SU-DHL-6 (cell line): ENCODE results near the gene NXPH4.

Experiments used
- H2AFZ ChIP-seq: fragments of 200-600 bp; sonication (generic); 2 replicates; pipeline ENCODE4 v1.6.1; 2014; ENCODE audit warnings: low read depth, mild to moderate bottlenecking, moderate library complexity, mixed read lengths, antibody characterized with exemption, low read length; ENCODE audit not compliant: severe bottlenecking
- H3F3A ChIP-seq: fragments of 200-600 bp; shearing (Covaris generic); 2 replicates; pipeline ENCODE4 v1.6.0; 2016; ENCODE audit warnings: antibody characterized with exemption, mild to moderate bottlenecking; ENCODE audit not compliant: insufficient read depth
- H3K27ac ChIP-seq: fragments of 200-600 bp; sonication (generic); 2 replicates; pipeline ENCODE4 v1.5.1; 2016; ENCODE audit warnings: low read depth, mild to moderate bottlenecking, low read length, moderate library complexity, mixed read lengths
- H3K27me3 ChIP-seq: fragments of 200-600 bp; sonication (generic), shearing (Covaris generic); 2 replicates; pipeline ENCODE4 v1.6.0; 2014; ENCODE audit warnings: mild to moderate bottlenecking, low read length
- H3K36me3 ChIP-seq: fragments of 200-600 bp; sonication (generic); 2 replicates; pipeline ENCODE4 v1.6.1; 2014; ENCODE audit warnings: mild to moderate bottlenecking, low read length, mixed read lengths
- H3K4me2 ChIP-seq: fragments of 300-600, 200-600 bp; shearing (Covaris generic), sonication (generic); 2 replicates; pipeline ENCODE4 v1.6.0; 2014; ENCODE audit warnings: low read length, low read depth, mild to moderate bottlenecking; ENCODE audit not compliant: poor library complexity, severe bottlenecking
- H3K4me3 ChIP-seq: fragments of 200-600 bp; sonication (generic); 2 replicates; pipeline ENCODE4 v1.5.1; 2014; ENCODE audit warnings: antibody characterized with exemption, low read length, mild to moderate bottlenecking, mixed read lengths; ENCODE audit not compliant: insufficient read depth, poor library complexity, severe bottlenecking
- H3K79me2 ChIP-seq: fragments of 200-600 bp; sonication (generic); 2 replicates; pipeline ENCODE4 v1.6.1; 2014; ENCODE audit warnings: mild to moderate bottlenecking, low read length, moderate library complexity; ENCODE audit not compliant: insufficient read depth
- H3K9ac ChIP-seq: fragments of 200-600 bp; sonication (generic); 2 replicates; pipeline ENCODE4 v1.7.0; 2014; ENCODE audit warnings: mild to moderate bottlenecking, low read length
- H3K9me2 ChIP-seq: fragments of 200-600 bp; sonication (generic); replicated peaks from 2 replicates; pipeline ENCODE4 v1.6.1; 2014; ENCODE audit warnings: low read length; ENCODE audit not compliant: insufficient read depth
- H3K9me3 ChIP-seq: fragments of 200-600 bp; sonication (generic); 2 replicates; pipeline ENCODE4 v1.6.1; 2014; ENCODE audit warnings: low read length, mixed read lengths; ENCODE audit not compliant: insufficient read depth
- H4K20me1 ChIP-seq: fragments of 200-600 bp; sonication (generic); 2 replicates; pipeline ENCODE4 v1.6.1; 2014; ENCODE audit warnings: low read depth, mild to moderate bottlenecking, antibody characterized with exemption, low read length, moderate library complexity, mixed read lengths
- EZH2phosphoT487 ChIP-seq: fragments of 200-600 bp; sonication (generic), shearing (Covaris generic); conservative IDR thresholded peaks from 2 replicates; pipeline ENCODE4 v1.6.1; 2018; ENCODE audit warnings: mild to moderate bottlenecking, antibody characterized with exemption, low read length, moderate library complexity, mixed read lengths
- TF ChIP-seq, protein P1 (sequence below): fragments of 200-600 bp; sonication (generic); IDR thresholded peaks from one replicate; pipeline ENCODE4 v1.5.1; 2017; ENCODE audit warnings: antibody characterized with exemption, mild to moderate bottlenecking, low read length, moderate library complexity; ENCODE audit not compliant: insufficient read depth, poor library complexity, severe bottlenecking

Gene NXPH4

DNA sequence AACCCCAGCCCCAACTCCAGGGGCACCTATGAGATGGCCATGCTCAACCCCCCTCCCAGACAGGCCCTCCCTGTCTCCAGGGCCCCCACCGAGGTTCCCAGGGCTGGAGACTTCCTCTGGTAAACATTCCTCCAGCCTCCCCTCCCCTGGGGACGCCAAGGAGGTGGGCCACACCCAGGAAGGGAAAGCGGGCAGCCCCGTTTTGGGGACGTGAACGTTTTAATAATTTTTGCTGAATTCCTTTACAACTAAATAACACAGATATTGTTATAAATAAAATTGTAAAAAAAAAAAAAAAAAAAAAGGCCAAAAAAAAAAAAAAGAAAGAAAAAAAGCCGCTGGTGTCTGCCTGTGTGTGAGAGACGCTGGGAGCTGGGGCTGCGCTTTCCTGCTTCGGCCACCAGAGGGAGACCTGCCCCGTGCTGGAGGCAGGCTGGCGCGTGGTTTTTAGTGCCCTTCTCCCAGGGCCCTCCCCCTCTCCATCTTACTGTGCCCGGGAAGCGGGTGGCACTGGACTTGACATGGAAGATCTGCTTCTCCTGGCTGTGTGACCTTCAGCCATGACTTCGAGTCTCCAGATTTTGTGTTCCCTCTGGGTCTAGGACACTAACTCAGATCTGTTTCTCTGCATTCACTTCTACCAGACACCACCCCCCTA lies 3.4 kb upstream of the NXPH4 start:
- Histone ChIP-seq H3K4me3 (no peak overlapping the region), H3K27me3 (no peaks in the 10 kb centered on the region), H3F3A (peaks cover 9% of the 10 kb centered on the region), H3K9ac (no peak overlapping the region), H3K9me2 (no peaks in the 10 kb centered on the region), H4K20me1 (no peaks in the 10 kb centered on the region), H3K4me2 (peak overlapping the region; percentile 9), H3K9me3 (no peaks in the 10 kb centered on the region), H3K27ac (no peak overlapping the region), H3K36me3 (no peaks in the 10 kb centered on the region), H2AFZ (no peak overlapping the region), H3K79me2 (peaks cover 2% of the 10 kb centered on the region; the same call in 1 of the 2 replicates)
- TF ChIP-seq, protein P1, sequence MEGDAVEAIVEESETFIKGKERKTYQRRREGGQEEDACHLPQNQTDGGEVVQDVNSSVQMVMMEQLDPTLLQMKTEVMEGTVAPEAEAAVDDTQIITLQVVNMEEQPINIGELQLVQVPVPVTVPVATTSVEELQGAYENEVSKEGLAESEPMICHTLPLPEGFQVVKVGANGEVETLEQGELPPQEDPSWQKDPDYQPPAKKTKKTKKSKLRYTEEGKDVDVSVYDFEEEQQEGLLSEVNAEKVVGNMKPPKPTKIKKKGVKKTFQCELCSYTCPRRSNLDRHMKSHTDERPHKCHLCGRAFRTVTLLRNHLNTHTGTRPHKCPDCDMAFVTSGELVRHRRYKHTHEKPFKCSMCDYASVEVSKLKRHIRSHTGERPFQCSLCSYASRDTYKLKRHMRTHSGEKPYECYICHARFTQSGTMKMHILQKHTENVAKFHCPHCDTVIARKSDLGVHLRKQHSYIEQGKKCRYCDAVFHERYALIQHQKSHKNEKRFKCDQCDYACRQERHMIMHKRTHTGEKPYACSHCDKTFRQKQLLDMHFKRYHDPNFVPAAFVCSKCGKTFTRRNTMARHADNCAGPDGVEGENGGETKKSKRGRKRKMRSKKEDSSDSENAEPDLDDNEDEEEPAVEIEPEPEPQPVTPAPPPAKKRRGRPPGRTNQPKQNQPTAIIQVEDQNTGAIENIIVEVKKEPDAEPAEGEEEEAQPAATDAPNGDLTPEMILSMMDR = peak; percentile 72
- TF ChIP-seq EZH2phosphoT487 = no peak

DNA sequence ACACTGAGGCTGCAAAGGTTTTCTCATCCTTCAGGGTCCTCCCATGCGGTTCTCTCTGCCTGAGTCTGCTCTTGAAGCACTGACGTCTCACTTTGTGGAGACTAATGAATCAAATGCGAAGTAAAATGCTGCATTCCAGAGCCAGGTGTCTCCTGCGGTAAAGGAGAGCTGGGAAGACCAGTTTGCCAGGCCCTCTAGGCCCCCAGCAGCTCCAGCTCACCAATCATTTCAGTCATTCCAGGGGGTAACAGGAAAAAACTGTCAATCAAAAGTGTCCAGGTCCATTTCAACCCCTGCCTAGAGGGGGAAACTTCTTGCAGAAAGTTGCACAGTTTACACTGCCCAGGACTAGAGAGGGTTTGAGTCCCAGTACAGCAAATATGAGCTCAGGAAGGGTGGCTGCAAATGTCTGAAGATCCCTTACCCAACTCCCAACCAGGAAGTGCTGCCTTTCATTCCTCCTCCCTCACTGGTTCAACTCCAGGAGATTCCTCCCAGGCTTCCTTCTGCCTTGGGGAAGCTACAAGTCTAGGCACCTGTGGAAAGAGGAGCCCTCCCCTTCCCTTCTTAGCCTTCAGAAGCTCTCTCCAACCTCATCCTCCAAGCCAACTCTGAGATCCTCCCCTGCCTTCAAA lies 2.7 kb upstream of the NXPH4 start:
- H4K20me1 ChIP-seq = no peaks in the 10 kb centered on the region
- H3K9ac ChIP-seq = no peak overlapping the region
- no peaks in the 10 kb centered on the region for H3K36me3 ChIP-seq
- H3K9me3 ChIP-seq = no peaks in the 10 kb centered on the region
- H3K9me2 ChIP-seq = no peaks in the 10 kb centered on the region
- H3F3A ChIP-seq = peaks cover 9% of the 10 kb centered on the region
- no peak overlapping the region for H2AFZ ChIP-seq
- no peak overlapping the region for H3K27ac ChIP-seq
- no peak for TF ChIP-seq EZH2phosphoT487
- TF ChIP-seq, protein P1 = no peak
- no peak overlapping the region for H3K4me2 ChIP-seq
- H3K79me2 ChIP-seq = peaks cover 5% of the 10 kb centered on the region; the same call in 1 of the 2 replicates
- H3K4me3 ChIP-seq = no peak overlapping the region
- H3K27me3 ChIP-seq = no peaks in the 10 kb centered on the region

DNA sequence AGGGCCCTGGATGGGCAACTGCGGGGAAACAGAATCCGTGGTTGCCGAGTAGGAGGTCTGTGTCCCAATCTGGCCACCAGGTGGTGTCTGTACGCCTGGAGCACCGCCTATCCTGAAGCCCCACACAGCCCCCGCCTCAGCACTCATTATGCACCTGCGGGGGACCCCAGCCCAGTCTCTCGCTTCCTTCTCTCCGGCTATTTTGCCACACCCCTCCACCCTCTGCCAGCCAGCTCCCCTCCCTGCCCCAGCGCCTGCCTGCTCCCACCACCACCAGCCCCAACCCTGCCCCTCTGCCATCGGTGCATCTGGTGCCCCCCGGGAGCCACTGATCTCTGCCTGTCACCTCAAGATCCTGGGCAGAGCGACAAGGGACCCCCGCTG lies 2.2 kb upstream of the NXPH4 start:
- H3K27ac ChIP-seq = no peak overlapping the region
- H3F3A ChIP-seq = peaks cover 9% of the 10 kb centered on the region
- no peak overlapping the region for H2AFZ ChIP-seq
- no peak overlapping the region for H3K4me2 ChIP-seq
- no peaks in the 10 kb centered on the region for H3K9me3 ChIP-seq
- no peaks in the 10 kb centered on the region for H3K27me3 ChIP-seq
- H3K79me2 ChIP-seq = peaks cover 5% of the 10 kb centered on the region; the same call in 1 of the 2 replicates
- no peak overlapping the region for H3K9ac ChIP-seq
- no peak for TF ChIP-seq EZH2phosphoT487
- TF ChIP-seq, protein P1 = peak; percentile 83
- no peaks in the 10 kb centered on the region for H3K9me2 ChIP-seq
- H3K36me3 ChIP-seq = no peaks in the 10 kb centered on the region
- no peaks in the 10 kb centered on the region for H4K20me1 ChIP-seq
- no peak overlapping the region for H3K4me3 ChIP-seq
